ENCODE results near the gene ESRRA. TPM values are rescaled to one million over a fixed set of nuclear protein-coding genes. Genes with fewer than 3 reads are reported as not detected.

ESRRA gene
- total and polyA plus RNA-seq, 2 of the 13 experiments (the other 11 are each of a cell fraction or from before 2014, with no cell fraction given): 18.1 to 36.3 TPM

DNA sequence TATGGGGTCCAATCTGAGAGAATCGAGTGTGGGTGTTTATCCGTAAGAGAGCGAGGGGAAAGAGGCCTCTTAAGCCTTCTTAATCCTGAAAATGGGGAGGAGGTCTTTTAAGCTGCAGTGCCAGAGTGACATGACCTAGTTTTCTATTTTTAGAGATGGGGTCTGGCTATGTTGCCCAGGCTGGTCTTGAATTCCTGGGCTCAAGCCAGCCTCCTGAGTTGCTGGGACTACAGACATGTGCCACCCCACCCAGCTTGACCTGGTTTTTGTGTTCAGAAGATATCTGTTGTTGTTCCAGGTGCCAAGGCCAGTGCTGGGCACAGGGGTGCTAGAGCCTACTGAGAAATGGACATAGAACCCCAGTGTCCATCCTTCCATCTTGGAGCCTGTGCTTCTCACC lies 22.2 kb upstream of the ESRRA start:
- in situ Hi-C loops (cut with HindIII; ENCODE audit: extremely low pct_ligation_motif_present, low pct_unique_long_range_greater_than_20kb): no loop called here
- WGBS (ENCODE audit: low lambda C conversion rate): 96% methylated on average over 3 of the region's 3 CpGs
- intact Hi-C loops (cut with micrococcal nuclease; ENCODE audit: unreplicated experiment): no loop called here
- H3K4me1 ChIP-seq (ENCODE audit: insufficient read depth, low read length): peaks cover 15% of the 10 kb centered on the region; the same call in 1 of the 2 replicates
- no peak overlapping the region; the same call in 1 of the 2 replicates for H3K4me2 ChIP-seq (ENCODE audit: low read depth, low read length)
- H3K9ac ChIP-seq (ENCODE audit: insufficient read depth, low read depth, low read length): peak overlapping the region; percentile 2; the same call in 1 of the 2 replicates
- CTCF ChIA-PET (ENCODE audit: low intra/inter-chr PET ratio, low total read pairs): no interaction called here
- no TSS peak for BruUV-seq (replicated peaks)
- TF ChIP-seq, protein P1, sequence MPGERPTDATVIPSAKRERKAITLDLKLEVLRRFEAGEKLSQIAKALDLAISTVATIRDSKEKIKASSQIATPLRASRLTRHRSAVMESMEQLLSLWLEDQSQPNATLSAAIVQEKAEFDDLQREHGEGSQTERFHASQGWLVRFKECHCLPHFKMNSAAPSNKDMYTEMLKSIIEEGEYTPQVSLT (CRISPR knock-in tag; IDR thresholded peaks at IDR 0.05; ENCODE audit: borderline replicate concordance, low read depth): no peak
- peak; percentile 76 for TF ChIP-seq ZNF121 (CRISPR knock-in tag; IDR thresholded peaks at IDR 0.05)
- H3K4me3 ChIP-seq (replicated peaks in 1 of 3; ENCODE audit: insufficient read depth in 1 of 3, low read depth in 2 of 3, low read length in 3 of 3): no peak overlapping the region
- FAIRE-seq: no peak
- H3K79me2 ChIP-seq (ENCODE audit: insufficient read depth, low read length): no peaks in the 10 kb centered on the region
- H3K36me3 ChIP-seq (replicated peaks in 1 of 2; ENCODE audit: control insufficient read depth in 1 of 2, insufficient read depth in 2 of 2, low read length in 2 of 2): peaks cover 0 to 2% of the 10 kb centered on the region in 2 experiments; a peak in 1 of 5 replicates
- H3K27me3 ChIP-seq (ENCODE audit: control insufficient read depth in 1 of 2, insufficient read depth in 2 of 2, low read length in 2 of 2): no peaks in the 10 kb centered on the region; a peak in 1 of 5 replicates
- POLR2A ChIA-PET: interaction anchor here (1.3 to 4.6 kb wide), 2 partner anchors 12 to 14 kb away, joined by 3 to 48 read pairs; no protein-coding TSS in a partner anchor
- H3K9me3 ChIP-seq (ENCODE audit: low read length): no peaks in the 10 kb centered on the region
- ATAC-seq: no peak
- no peak overlapping the region for H2AFZ ChIP-seq (ENCODE audit: low read length)
- H4K20me1 ChIP-seq (ENCODE audit: insufficient read depth, low read length): no peaks in the 10 kb centered on the region
- no peak for DNase-seq (ENCODE audit: low spot score)
- no peak overlapping the region for H3K27ac ChIP-seq (ENCODE audit: extremely low read length, insufficient read depth, low read length)

DNA sequence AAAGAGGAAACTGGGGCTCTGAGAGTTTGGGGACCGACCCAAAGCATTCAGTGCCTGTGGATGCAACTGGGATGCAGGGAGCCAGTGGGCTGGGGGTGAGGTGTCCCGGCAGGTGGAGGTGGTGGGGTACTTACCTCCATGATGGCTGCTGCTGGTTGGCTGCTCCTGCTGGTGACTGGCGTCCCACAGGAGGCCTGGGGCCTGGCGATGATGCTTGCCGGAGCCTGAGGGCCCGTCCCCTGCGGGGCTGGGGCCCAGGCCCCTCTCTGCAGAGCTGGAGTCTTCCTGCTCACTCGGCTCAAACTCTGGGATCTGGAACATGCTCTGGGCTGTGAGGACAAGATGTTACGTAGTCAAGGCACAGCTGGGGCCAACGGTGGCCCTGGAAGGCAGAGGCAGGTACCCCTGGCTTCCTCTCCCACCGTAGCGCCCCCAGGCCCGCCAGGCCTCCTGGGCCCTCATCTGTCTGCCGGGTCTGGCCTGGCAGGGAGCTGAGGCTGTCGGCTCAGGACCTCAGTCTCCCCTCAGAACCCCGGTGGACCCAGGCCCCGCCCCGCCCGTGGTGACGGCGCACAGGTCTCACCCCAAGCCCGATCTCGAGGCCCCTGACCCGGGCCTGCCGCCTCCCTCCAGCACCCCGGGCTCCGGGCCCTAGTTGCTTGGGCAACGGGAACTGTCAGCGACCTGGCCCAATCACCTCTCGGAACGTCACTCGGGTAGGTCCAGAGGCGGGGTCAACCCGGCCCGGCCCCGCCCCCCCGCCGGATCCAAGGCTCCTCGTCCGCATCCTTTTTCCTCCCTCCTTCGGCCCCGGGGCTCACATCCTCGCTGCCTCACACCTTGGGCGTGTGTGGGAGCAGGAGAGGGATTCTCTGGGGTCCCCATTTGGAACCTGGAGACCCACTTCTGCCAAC lies 21.0 kb upstream of the ESRRA start, which contains the start of gene BAD:
BAD (minus strand) TSS at position 618 of the 914 bp plus-strand sequence; CDS start at position 321, 297 bp downstream.
- DNase-seq (ENCODE audit: low spot score) (peak; percentile 86), ATAC-seq (peak; percentile 92), FAIRE-seq (peak; percentile 66)
- H3K27ac ChIP-seq (ENCODE audit: extremely low read length, insufficient read depth, low read length): peak within 1 kb of the TSS; percentile 79
- intact Hi-C loops (cut with micrococcal nuclease; ENCODE audit: unreplicated experiment): loop anchor here (2.0 kb wide), 1 partner anchor 14 kb away; no protein-coding TSS in a partner anchor
- WGBS (ENCODE audit: low lambda C conversion rate): 3% methylated on average over 15 of the region's 44 CpGs
- in situ Hi-C loops (cut with HindIII; ENCODE audit: extremely low pct_ligation_motif_present, low pct_unique_long_range_greater_than_20kb): no loop called here
- H3K27me3 ChIP-seq (ENCODE audit: control insufficient read depth in 1 of 2, insufficient read depth in 2 of 2, low read length in 2 of 2): no peaks in the 10 kb centered on the region; a peak in 1 of 5 replicates
- ChIA-PET POLR2A (interaction anchor here (0.7 to 4.6 kb wide), 9 partner anchors 13 to 99 kb away, joined by 3 to 48 read pairs (median 4); partner anchors contain the start of genes ESRRA, FKBP2, PRDX5 and STIP1), CTCF (ENCODE audit: low intra/inter-chr PET ratio, low total read pairs) (no interaction called here)
- peak within 1 kb of the TSS; percentile 69 to 97 (median 83) for H3K4me3 ChIP-seq (replicated peaks in 1 of 3; ENCODE audit: insufficient read depth in 1 of 3, low read depth in 2 of 3, low read length in 3 of 3)
- H4K20me1 ChIP-seq (ENCODE audit: insufficient read depth, low read length): no peaks in the 10 kb centered on the region
- H2AFZ ChIP-seq (ENCODE audit: low read length): no peak within 1 kb of the TSS
- H3K9me3 ChIP-seq (ENCODE audit: low read length): no peaks in the 10 kb centered on the region
- H3K4me2 ChIP-seq (ENCODE audit: low read depth, low read length): peak within 1 kb of the TSS; percentile 97
- H3K36me3 ChIP-seq (replicated peaks in 1 of 2; ENCODE audit: control insufficient read depth in 1 of 2, insufficient read depth in 2 of 2, low read length in 2 of 2): no peaks in the 10 kb centered on the region
- no peaks in the 10 kb centered on the region for H3K79me2 ChIP-seq (ENCODE audit: insufficient read depth, low read length)
- peak within 1 kb of the TSS; percentile 79 for H3K9ac ChIP-seq (ENCODE audit: insufficient read depth, low read depth, low read length)
- peaks cover 22% of the 10 kb centered on the region; the same call in 1 of the 2 replicates for H3K4me1 ChIP-seq (ENCODE audit: insufficient read depth, low read length)
- BruUV-seq (replicated peaks): TSS peak; percentile 79
- peak; percentile 37 for TF ChIP-seq YY1 (IDR thresholded peaks at IDR 0.05; ENCODE audit: insufficient read depth, insufficient replicate concordance, low read depth, low read length)
- TF ChIP-seq, protein P2, sequence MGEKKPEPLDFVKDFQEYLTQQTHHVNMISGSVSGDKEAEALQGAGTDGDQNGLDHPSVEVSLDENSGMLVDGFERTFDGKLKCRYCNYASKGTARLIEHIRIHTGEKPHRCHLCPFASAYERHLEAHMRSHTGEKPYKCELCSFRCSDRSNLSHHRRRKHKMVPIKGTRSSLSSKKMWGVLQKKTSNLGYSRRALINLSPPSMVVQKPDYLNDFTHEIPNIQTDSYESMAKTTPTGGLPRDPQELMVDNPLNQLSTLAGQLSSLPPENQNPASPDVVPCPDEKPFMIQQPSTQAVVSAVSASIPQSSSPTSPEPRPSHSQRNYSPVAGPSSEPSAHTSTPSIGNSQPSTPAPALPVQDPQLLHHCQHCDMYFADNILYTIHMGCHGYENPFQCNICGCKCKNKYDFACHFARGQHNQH (CRISPR knock-in tag; IDR thresholded peaks at IDR 0.05): no peak
- TF ChIP-seq ZNF263 (CRISPR knock-in tag; IDR thresholded peaks at IDR 0.05): 0 out of 2 replicates have a peak, but pooled peaks have one; percentile 2
- peak; percentile 37; the same call in 1 of the 2 replicates for TF ChIP-seq KAT8 (CRISPR knock-in tag; IDR thresholded peaks at IDR 0.05)
- TF ChIP-seq ELF1 (CRISPR knock-in tag; IDR thresholded peaks at IDR 0.05): peak; percentile 37; the same call in 1 of the 2 replicates
- no peak for TF ChIP-seq MED1 (CRISPR knock-in tag; IDR thresholded peaks at IDR 0.05)
- TF ChIP-seq ZNF550 (CRISPR knock-in tag; IDR thresholded peaks at IDR 0.05; ENCODE audit: borderline replicate concordance): no peak
- no peak for TF ChIP-seq KAT2B (IDR thresholded peaks at IDR 0.05; ENCODE audit: borderline replicate concordance, low read depth, low read length)
